ENCODE results near the gene SHC2. TPM values are rescaled to one million over a fixed set of nuclear protein-coding genes. Genes with fewer than 3 reads are reported as not detected.

The SHC2 gene
- total and polyA plus RNA-seq, 2 of the 8 experiments (the other 6 are each of a cell fraction or from before 2014, with no cell fraction given): 4.4 to 7.3 TPM

GRCh38 chr19:468587-469256, 7.9 kb upstream of the SHC2 start (continued):
- no peak for TF ChIP-seq RAD21 (IDR thresholded peaks at IDR 0.05 in 1 of 2, conservative IDR thresholded peaks at IDR 0.05 in 1 of 2; ENCODE audit: low read depth in 2 of 2, low read length in 2 of 2)
- TF ChIP-seq BRCA1 (IDR thresholded peaks at IDR 0.05; ENCODE audit: low read depth, low read length): no peak
- no peak for TF ChIP-seq SIRT6 (IDR thresholded peaks at IDR 0.05; ENCODE audit: low read length)

Measured in H1 (cell line).